ENCODE measurements around the gene CHRDL2.

CHRDL2 gene

GRCh38 chr11:74647404-74647803 is 83.8 kb downstream of the CHRDL2 start:
- H3K4me3 ChIP-seq (ENCODE audit: low read depth, low read length), result no peak overlapping the region
- no peak overlapping the region for H3K27ac ChIP-seq
- no peaks in the 10 kb centered on the region for H3K27me3 ChIP-seq (ENCODE audit: insufficient read depth, low read depth, severe bottlenecking)
- no peak for DNase-seq
- no peak for TF ChIP-seq CTCF (IDR thresholded peaks at IDR 0.05; ENCODE audit: low read depth, low read length)
- H3K9me3 ChIP-seq (ENCODE audit: severe bottlenecking), result no peaks in the 10 kb centered on the region
- peaks cover 10% of the 10 kb centered on the region for H3K36me3 ChIP-seq

GRCh38 chr11:74646954-74647353 is 84.3 kb downstream of the CHRDL2 start:
- Histone ChIP-seq H3K27ac (no peak overlapping the region), H3K36me3 (peaks cover 10% of the 10 kb centered on the region)
- TF ChIP-seq CTCF (IDR thresholded peaks at IDR 0.05; ENCODE audit: low read depth, low read length), result no peak

More at GRCh38 chr11:74646954-74647353, 84.3 kb downstream of the CHRDL2 start:
- peak; percentile 70 for DNase-seq
- Histone ChIP-seq H3K9me3 (ENCODE audit: severe bottlenecking) (no peaks in the 10 kb centered on the region), H3K4me3 (ENCODE audit: low read depth, low read length) (no peak overlapping the region), H3K27me3 (ENCODE audit: insufficient read depth, low read depth, severe bottlenecking) (no peaks in the 10 kb centered on the region)
